ENCODE results near the gene SAMD9L.

SAMD9L gene

DNA sequence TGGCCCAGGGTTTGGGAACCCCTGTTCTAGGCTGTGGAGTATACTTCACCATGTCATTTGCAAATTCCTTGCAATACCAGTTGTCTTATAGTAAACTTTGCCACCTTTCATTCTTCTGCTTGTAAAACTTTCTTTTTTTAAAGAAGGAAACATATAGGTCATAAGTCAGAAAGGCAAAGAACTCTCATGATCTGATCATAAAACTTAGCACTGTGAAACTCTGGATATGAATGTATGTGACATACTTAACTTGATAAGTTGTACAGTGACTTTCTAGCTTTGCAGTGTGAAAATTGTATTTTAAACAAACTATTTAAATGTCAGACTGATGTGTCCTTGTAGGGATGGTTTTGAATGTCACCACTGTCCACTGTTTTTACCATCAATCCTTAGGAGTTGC is 31.0 kb upstream of the SAMD9L start:
- TF ChIP-seq LEF1 (IDR thresholded peaks at IDR 0.05; ENCODE audit: borderline replicate concordance) (no peak), FOXK2 (IDR thresholded peaks at IDR 0.05) (no peak), TARDBP (IDR thresholded peaks at IDR 0.05) (no peak), FOXA1 (IDR thresholded peaks at IDR 0.05) (no peak)
- CTCF ChIA-PET: interaction anchor here (0.6 kb wide), 1 partner anchor 49 kb away, joined by 3 read pairs; no protein-coding TSS in a partner anchor
- POLR2A ChIA-PET: no interaction called here
- DNase-seq (ENCODE audit: extremely low spot score): no peak

GRCh38 chr7:93178213-93178612 is 30.0 kb upstream of the SAMD9L start:
- CTCF ChIA-PET: no interaction called here
- POLR2A ChIA-PET: no interaction called here
- no peak for TF ChIP-seq TARDBP (IDR thresholded peaks at IDR 0.05)
- no peak for TF ChIP-seq FOXK2 (IDR thresholded peaks at IDR 0.05)
- no peak for TF ChIP-seq LEF1 (IDR thresholded peaks at IDR 0.05; ENCODE audit: borderline replicate concordance)
- no peak for TF ChIP-seq SUZ12 (IDR thresholded peaks at IDR 0.05)
- TF ChIP-seq PKNOX1 (IDR thresholded peaks at IDR 0.05): no peak
- no peak for TF ChIP-seq SP1 (IDR thresholded peaks at IDR 0.05)
- no peak for TF ChIP-seq NFRKB (IDR thresholded peaks at IDR 0.05)
- TF ChIP-seq BHLHE40 (IDR thresholded peaks at IDR 0.05; ENCODE audit: borderline replicate concordance): no peak
- no peak for TF ChIP-seq ARNT (IDR thresholded peaks at IDR 0.05)
- no peak for TF ChIP-seq ELF4 (IDR thresholded peaks at IDR 0.05)
- DNase-seq (ENCODE audit: extremely low spot score): no peak

GRCh38 chr7:93176992-93177580 is 28.9 kb upstream of the SAMD9L start:
- no peak for TF ChIP-seq SUZ12 (IDR thresholded peaks at IDR 0.05)
- TF ChIP-seq TARDBP (IDR thresholded peaks at IDR 0.05): no peak
- no peak for TF ChIP-seq ARNT (IDR thresholded peaks at IDR 0.05)
- no peak for TF ChIP-seq FOXK2 (IDR thresholded peaks at IDR 0.05)
- no peak for TF ChIP-seq ELF4 (IDR thresholded peaks at IDR 0.05)
- TF ChIP-seq ZNF384 (IDR thresholded peaks at IDR 0.05): no peak
- no peak for TF ChIP-seq L3MBTL2 (conservative IDR thresholded peaks at IDR 0.05)
- no peak for TF ChIP-seq FOXM1 (IDR thresholded peaks at IDR 0.05; ENCODE audit: borderline replicate concordance)
- TF ChIP-seq SP1 (IDR thresholded peaks at IDR 0.05): no peak
- TF ChIP-seq FOXA1 (IDR thresholded peaks at IDR 0.05): no peak
- CTCF ChIA-PET: no interaction called here
- DNase-seq (ENCODE audit: extremely low spot score): no peak
- POLR2A ChIA-PET: no interaction called here

DNA sequence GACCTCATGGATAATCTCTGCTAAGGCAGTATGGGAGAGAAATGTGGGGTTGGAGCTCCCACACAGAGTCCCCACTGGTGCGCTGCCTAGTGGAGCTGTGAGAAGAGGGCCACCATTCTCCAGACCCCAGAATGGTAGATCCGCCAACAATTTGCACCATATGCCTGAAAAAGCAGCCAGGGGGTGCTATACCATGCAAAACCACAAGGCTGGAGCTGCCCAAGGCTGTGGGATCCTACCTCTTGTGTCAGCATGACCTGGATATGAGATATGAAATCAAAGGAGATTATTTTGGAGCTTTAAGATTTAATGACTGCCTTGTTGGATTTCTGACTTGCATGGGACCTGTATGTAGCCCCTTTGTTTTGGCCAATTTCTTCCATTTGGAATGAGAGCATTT is 27.0 kb upstream of the SAMD9L start:
- ChIA-PET CTCF (no interaction called here), POLR2A (no interaction called here)
- no peak for DNase-seq (ENCODE audit: extremely low spot score)
- TF ChIP-seq FOXK2 (IDR thresholded peaks at IDR 0.05) (no peak), LEF1 (IDR thresholded peaks at IDR 0.05; ENCODE audit: borderline replicate concordance) (no peak), NFRKB (IDR thresholded peaks at IDR 0.05) (no peak), SP1 (IDR thresholded peaks at IDR 0.05) (no peak), CTBP1 (IDR thresholded peaks at IDR 0.05; ENCODE audit: borderline replicate concordance) (no peak), ELF4 (IDR thresholded peaks at IDR 0.05) (no peak), ARNT (IDR thresholded peaks at IDR 0.05) (no peak), HDGF (IDR thresholded peaks at IDR 0.05; ENCODE audit: borderline replicate concordance) (no peak), ZNF384 (IDR thresholded peaks at IDR 0.05) (no peak), TARDBP (IDR thresholded peaks at IDR 0.05) (no peak), BHLHE40 (IDR thresholded peaks at IDR 0.05; ENCODE audit: borderline replicate concordance) (no peak), FOXA1 (IDR thresholded peaks at IDR 0.05) (no peak), FOXM1 (IDR thresholded peaks at IDR 0.05; ENCODE audit: borderline replicate concordance) (no peak)

DNA sequence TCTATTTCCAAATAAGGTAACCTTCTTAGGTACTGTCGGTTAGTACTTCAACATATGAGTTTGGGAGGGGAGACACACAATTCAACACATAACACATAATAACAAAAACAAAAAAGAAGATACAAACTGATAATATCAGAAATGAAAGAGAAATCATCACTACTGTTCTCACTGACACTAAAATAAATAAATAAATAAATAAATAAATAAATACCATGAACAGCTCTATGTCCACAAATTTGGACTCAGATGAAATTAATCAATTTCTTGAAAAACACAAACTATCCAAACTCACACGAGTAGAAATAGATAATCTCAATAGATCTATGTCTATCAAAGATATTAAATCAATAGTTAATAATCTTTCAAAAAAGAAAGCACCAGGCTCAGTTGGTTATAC is 24.5 kb upstream of the SAMD9L start:
- POLR2A ChIA-PET: no interaction called here
- DNase-seq (ENCODE audit: extremely low spot score): no peak
- no peak for TF ChIP-seq BHLHE40 (IDR thresholded peaks at IDR 0.05; ENCODE audit: borderline replicate concordance)
- TF ChIP-seq NFRKB (IDR thresholded peaks at IDR 0.05): no peak
- TF ChIP-seq ARNT (IDR thresholded peaks at IDR 0.05): no peak
- TF ChIP-seq TARDBP (IDR thresholded peaks at IDR 0.05): no peak
- no peak for TF ChIP-seq FOXM1 (IDR thresholded peaks at IDR 0.05; ENCODE audit: borderline replicate concordance)
- TF ChIP-seq PKNOX1 (IDR thresholded peaks at IDR 0.05): no peak
- no peak for TF ChIP-seq SUZ12 (IDR thresholded peaks at IDR 0.05)
- TF ChIP-seq FOXA1 (IDR thresholded peaks at IDR 0.05): no peak
- TF ChIP-seq ZNF384 (IDR thresholded peaks at IDR 0.05): no peak
- TF ChIP-seq SP1 (IDR thresholded peaks at IDR 0.05): no peak
- no peak for TF ChIP-seq L3MBTL2 (conservative IDR thresholded peaks at IDR 0.05)
- no peak for TF ChIP-seq CTBP1 (IDR thresholded peaks at IDR 0.05; ENCODE audit: borderline replicate concordance)
- CTCF ChIA-PET: no interaction called here

- DNase-seq (ENCODE audit: extremely low spot score): no peak
- ChIA-PET CTCF (no interaction called here), POLR2A (no interaction called here)
- no peak for TF ChIP-seq ELF4 (IDR thresholded peaks at IDR 0.05)
- TF ChIP-seq TARDBP (IDR thresholded peaks at IDR 0.05): no peak
- TF ChIP-seq SP1 (IDR thresholded peaks at IDR 0.05): no peak
- TF ChIP-seq HDGF (IDR thresholded peaks at IDR 0.05; ENCODE audit: borderline replicate concordance): no peak
- no peak for TF ChIP-seq CTBP1 (IDR thresholded peaks at IDR 0.05; ENCODE audit: borderline replicate concordance)
- TF ChIP-seq FOXA1 (IDR thresholded peaks at IDR 0.05): no peak
- no peak for TF ChIP-seq ZNF384 (IDR thresholded peaks at IDR 0.05)
- no peak for TF ChIP-seq ARNT (IDR thresholded peaks at IDR 0.05)
- no peak for TF ChIP-seq L3MBTL2 (conservative IDR thresholded peaks at IDR 0.05)
- no peak for TF ChIP-seq PKNOX1 (IDR thresholded peaks at IDR 0.05)
- no peak for TF ChIP-seq SUZ12 (IDR thresholded peaks at IDR 0.05)
- TF ChIP-seq FOXK2 (IDR thresholded peaks at IDR 0.05): no peak
- no peak for TF ChIP-seq LEF1 (IDR thresholded peaks at IDR 0.05; ENCODE audit: borderline replicate concordance)
- TF ChIP-seq NFRKB (IDR thresholded peaks at IDR 0.05): no peak
These were observed 23.5 kb upstream of the SAMD9L start for GRCh38 chr7:93171606-93172226.

Data from HEK293T (cell line).